H9 (cell line): ENCODE measurements around the gene TDRD1. TPM values are rescaled to one million over a fixed set of nuclear protein-coding genes. Genes with fewer than 3 reads are reported as not detected.

Experiments
- DNase-seq: peaks from one replicate; pipeline ENCODE4 v3.0.0-alpha.2; 2017
- H2AFZ ChIP-seq: one replicate; pipeline ENCODE4 v1.6.1; 2013; ENCODE audit warnings: mild to moderate bottlenecking, low read length, control low read depth, moderate library complexity
- H2AK5ac ChIP-seq: 2 replicates; pipeline ENCODE4 v1.6.1; 2013; ENCODE audit warnings: low read length, control low read depth, mixed read lengths; ENCODE audit not compliant: insufficient read length
- H2BK120ac ChIP-seq: one replicate; pipeline ENCODE4 v1.6.1; 2013; ENCODE audit warnings: low read depth, mild to moderate bottlenecking, low read length, control low read depth, inconsistent platforms; ENCODE audit not compliant: poor library complexity, severe bottlenecking
- H2BK12ac ChIP-seq: 2 replicates; pipeline ENCODE4 v1.6.1; 2013; ENCODE audit warnings: low read length, control low read depth, mixed read lengths, low read depth; ENCODE audit not compliant: insufficient read length
- H2BK15ac ChIP-seq: 2 replicates; pipeline ENCODE4 v1.6.1; 2013; ENCODE audit warnings: low read depth, low read length, control low read depth
- H2BK20ac ChIP-seq: one replicate; pipeline ENCODE4 v1.6.1; 2013; ENCODE audit warnings: low read depth, mild to moderate bottlenecking, low read length, control low read depth, inconsistent platforms; ENCODE audit not compliant: poor library complexity, severe bottlenecking
- H2BK5ac ChIP-seq: 2 replicates; pipeline ENCODE4 v1.6.1; 2013; ENCODE audit warnings: low read length, control low read depth, mixed read lengths; ENCODE audit not compliant: insufficient read length
- H3K14ac ChIP-seq: 2 replicates; pipeline ENCODE4 v1.6.1; 2013; ENCODE audit warnings: low read length, control low read depth; ENCODE audit not compliant: insufficient read depth
- H3K18ac ChIP-seq: 2 replicates; pipeline ENCODE4 v1.6.1; 2013; ENCODE audit warnings: low read depth, mild to moderate bottlenecking, mixed read lengths, low read length, control low read depth; ENCODE audit not compliant: insufficient read length
- H3K23ac ChIP-seq: 2 replicates; pipeline ENCODE4 v1.6.1; 2013; ENCODE audit warnings: low read length, control low read depth, mixed read lengths, low read depth; ENCODE audit not compliant: insufficient read length
- H3K23me2 ChIP-seq: 2 replicates; pipeline ENCODE4 v1.6.1; 2013; ENCODE audit warnings: low read depth, mild to moderate bottlenecking, mixed read lengths, low read length, control low read depth; ENCODE audit not compliant: insufficient read length, poor library complexity, severe bottlenecking
- H3K27ac ChIP-seq: 2 replicates; pipeline ENCODE4 v1.5.1; 2013; ENCODE audit warnings: low read length, control low read depth, mixed read lengths, low read depth; ENCODE audit not compliant: insufficient read length
- H3K27me3 ChIP-seq: 2 replicates; pipeline ENCODE4 v1.6.1; 2013; ENCODE audit warnings: low read length, control low read depth, inconsistent platforms; ENCODE audit not compliant: insufficient read depth
- H3K4ac ChIP-seq: 2 replicates; pipeline ENCODE4 v1.6.1; 2013; ENCODE audit warnings: low read depth, mild to moderate bottlenecking, control low read depth, inconsistent platforms, low read length, moderate library complexity
- H3K4me1 ChIP-seq: 2 replicates; pipeline ENCODE4 v1.6.1; 2013; ENCODE audit warnings: low read length, control low read depth, inconsistent platforms; ENCODE audit not compliant: insufficient read depth
- H3K4me2 ChIP-seq: 2 replicates; pipeline ENCODE4 v1.6.1; 2013; ENCODE audit warnings: low read length, control low read depth, mixed read lengths; ENCODE audit not compliant: insufficient read length, insufficient read depth
- H3K56ac ChIP-seq: 2 replicates; pipeline ENCODE4 v1.6.1; 2013; ENCODE audit warnings: low read depth, mild to moderate bottlenecking, mixed read lengths, low read length, control low read depth; ENCODE audit not compliant: insufficient read length
- H3K79me1 ChIP-seq: 2 replicates; pipeline ENCODE4 v1.6.1; 2013; ENCODE audit warnings: low read depth, mild to moderate bottlenecking, moderate library complexity, low read length, control low read depth, inconsistent platforms; ENCODE audit not compliant: insufficient read depth, poor library complexity, severe bottlenecking
- H3K79me2 ChIP-seq: 2 replicates; pipeline ENCODE4 v1.6.1; 2013; ENCODE audit warnings: low read length, control low read depth, inconsistent platforms; ENCODE audit not compliant: insufficient read depth
- H3K9ac ChIP-seq: 2 replicates; pipeline ENCODE4 v1.6.1; 2013; ENCODE audit warnings: low read length, control low read depth, mixed read lengths; ENCODE audit not compliant: insufficient read length; ENCODE audit errors: extremely low read depth
- H3K9me3 ChIP-seq: one replicate; pipeline ENCODE4 v1.6.1; 2013; ENCODE audit warnings: low read depth, low read length, inconsistent platforms; ENCODE audit not compliant: control insufficient read depth
- H3T11ph ChIP-seq: one replicate; pipeline ENCODE4 v1.6.1; 2013; ENCODE audit warnings: mild to moderate bottlenecking, low read length, control low read depth, inconsistent platforms
- H4K20me1 ChIP-seq: one replicate; pipeline ENCODE4 v1.6.1; 2013; ENCODE audit not compliant: control insufficient read depth, insufficient read length, insufficient read depth
- H4K5ac ChIP-seq: 2 replicates; pipeline ENCODE4 v1.6.1; 2013; ENCODE audit warnings: low read depth, mild to moderate bottlenecking, mixed read lengths, low read length, control low read depth; ENCODE audit not compliant: insufficient read length
- H4K8ac ChIP-seq: replicated peaks from 2 replicates; pipeline ENCODE4 v1.6.1; 2013; ENCODE audit warnings: low read length, control low read depth, mixed read lengths, low read depth; ENCODE audit not compliant: insufficient read length
- H4K91ac ChIP-seq: 2 replicates; pipeline ENCODE4 v1.6.1; 2013; ENCODE audit warnings: low read depth, mild to moderate bottlenecking, moderate library complexity, mixed read lengths, low read length, control low read depth; ENCODE audit not compliant: insufficient read length
- H3K27ac Mint-ChIP-seq, 3 experiments: 2 replicates in 2 of 3; 3 replicates in 1 of 3; pipeline ENCODE4 v1.8.0; 2020 to 2021; ENCODE audit warnings: mixed read lengths in 3 of 3, mild to moderate bottlenecking in 1 of 3, moderate library complexity in 1 of 3
- H3K27me3 Mint-ChIP-seq: 2 replicates; pipeline ENCODE4 v1.8.0; 2021; ENCODE audit warnings: low read depth, mild to moderate bottlenecking, moderate library complexity, mixed read lengths
- H3K36me3 Mint-ChIP-seq, 3 experiments: 2 replicates in 2 of 3; 3 replicates in 1 of 3; pipeline ENCODE4 v1.8.0; 2020 to 2021; ENCODE audit warnings: low read depth in 3 of 3, mixed read lengths in 3 of 3; ENCODE audit not compliant: insufficient read depth in 1 of 3
- H3K4me1 Mint-ChIP-seq, 2 experiments: 2 replicates each; pipeline ENCODE4 v1.8.0; 2020; ENCODE audit warnings: mixed read lengths in 2 of 2
- H3K4me3 Mint-ChIP-seq, 2 experiments: 2 replicates in 1 of 2; 3 replicates in 1 of 2; pipeline ENCODE4 v1.8.0; 2020 to 2021; ENCODE audit warnings: mild to moderate bottlenecking in 2 of 2, mixed read lengths in 2 of 2, moderate library complexity in 1 of 2
- H3K9me3 Mint-ChIP-seq, 2 experiments: 2 replicates in 1 of 2; 3 replicates in 1 of 2; pipeline ENCODE4 v1.8.0; 2020; ENCODE audit warnings: mild to moderate bottlenecking in 2 of 2, mixed read lengths in 2 of 2, moderate library complexity in 1 of 2
- WGBS: extraction: QIAGEN DNeasy Blood & Tissue Kit; methylation state at CpG from one replicate; pipeline ENCODE4 v1.1.7; 2013; ENCODE audit warnings: missing lambda C conversion rate, low lambda C conversion rate, mixed read lengths; ENCODE audit not compliant: insufficient read length; ENCODE audit errors: extremely low coverage; 5-methylcytosine and 5-hydroxymethylcytosine counted together
- total RNA-seq: library from RNA; stranded (reverse); gene quantifications from 2 replicates; pipeline ENCODE4 v1.2.1, GENCODE V29; 2021
- TF ChIP-seq, protein P1 (sequence below): fragments of 200-600 bp; sonication (generic); conservative IDR thresholded peaks from 3 replicates; pipeline ENCODE4 v1.8.0; 2021; ENCODE audit warnings: antibody characterized with exemption, mild to moderate bottlenecking

TDRD1 gene
- total RNA-seq, 1 experiment from 2014 or later: 0.15 TPM

DNA sequence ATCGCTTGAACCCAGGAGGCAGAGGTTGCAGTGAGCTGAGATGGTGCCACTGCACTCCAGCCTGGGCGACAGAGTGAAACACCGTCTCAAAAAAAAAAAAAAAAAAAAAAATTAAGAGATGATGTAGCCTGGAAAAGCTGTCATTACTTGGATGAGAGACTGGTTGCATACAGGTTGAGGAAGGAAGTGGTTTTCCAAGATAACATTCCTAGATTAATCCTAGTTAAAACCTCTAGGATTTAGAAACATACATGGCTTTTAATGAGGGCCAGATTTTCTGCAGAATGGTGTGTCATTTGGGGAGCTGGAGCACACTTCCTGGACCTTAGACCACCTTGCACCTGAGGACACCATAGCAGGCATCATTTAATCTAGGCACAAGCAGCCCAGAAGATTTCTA, 77.7 kb downstream of the TDRD1 start:
- Histone ChIP-seq H2BK20ac (no peak overlapping the region), H3K23ac (no peak overlapping the region), H3K4me1 (no peaks in the 10 kb centered on the region), H2BK5ac (no peak overlapping the region), H3K79me2 (no peaks in the 10 kb centered on the region), H2AFZ (no peak overlapping the region), H3K27me3 (no peaks in the 10 kb centered on the region), H3K9ac (no peak overlapping the region), H2AK5ac (no peak overlapping the region), H3K18ac (no peak overlapping the region), H3K27ac (no peak overlapping the region), H4K5ac (no peak overlapping the region), H4K91ac (no peak overlapping the region), H3K4me2 (no peak overlapping the region), H3K14ac (no peak overlapping the region), H4K8ac (no peak overlapping the region), H3K79me1 (no peaks in the 10 kb centered on the region), H4K20me1 (no peaks in the 10 kb centered on the region), H3K23me2 (no peaks in the 10 kb centered on the region), H3T11ph (no peak overlapping the region), H3K56ac (no peak overlapping the region), H2BK120ac (no peak overlapping the region), H2BK15ac (no peak overlapping the region), H3K9me3 (no peaks in the 10 kb centered on the region), H3K4ac (no peak overlapping the region), H2BK12ac (no peak overlapping the region)
- no peak overlapping the region for H3K27ac Mint-ChIP-seq
- peaks cover 9 to 18% (median 14%) of the 10 kb centered on the region in 3 experiments for H3K36me3 Mint-ChIP-seq
- H3K27me3 Mint-ChIP-seq: no peaks in the 10 kb centered on the region; the same call in 1 of the 2 replicates
- TF ChIP-seq, protein P1, sequence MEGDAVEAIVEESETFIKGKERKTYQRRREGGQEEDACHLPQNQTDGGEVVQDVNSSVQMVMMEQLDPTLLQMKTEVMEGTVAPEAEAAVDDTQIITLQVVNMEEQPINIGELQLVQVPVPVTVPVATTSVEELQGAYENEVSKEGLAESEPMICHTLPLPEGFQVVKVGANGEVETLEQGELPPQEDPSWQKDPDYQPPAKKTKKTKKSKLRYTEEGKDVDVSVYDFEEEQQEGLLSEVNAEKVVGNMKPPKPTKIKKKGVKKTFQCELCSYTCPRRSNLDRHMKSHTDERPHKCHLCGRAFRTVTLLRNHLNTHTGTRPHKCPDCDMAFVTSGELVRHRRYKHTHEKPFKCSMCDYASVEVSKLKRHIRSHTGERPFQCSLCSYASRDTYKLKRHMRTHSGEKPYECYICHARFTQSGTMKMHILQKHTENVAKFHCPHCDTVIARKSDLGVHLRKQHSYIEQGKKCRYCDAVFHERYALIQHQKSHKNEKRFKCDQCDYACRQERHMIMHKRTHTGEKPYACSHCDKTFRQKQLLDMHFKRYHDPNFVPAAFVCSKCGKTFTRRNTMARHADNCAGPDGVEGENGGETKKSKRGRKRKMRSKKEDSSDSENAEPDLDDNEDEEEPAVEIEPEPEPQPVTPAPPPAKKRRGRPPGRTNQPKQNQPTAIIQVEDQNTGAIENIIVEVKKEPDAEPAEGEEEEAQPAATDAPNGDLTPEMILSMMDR: no peak
- DNase-seq: no peak
- peaks cover 11 to 13% of the 10 kb centered on the region in 2 experiments for H3K9me3 Mint-ChIP-seq
- H3K4me1 Mint-ChIP-seq: peaks cover 13 to 15% of the 10 kb centered on the region in 2 experiments
- H3K4me3 Mint-ChIP-seq: no peak overlapping the region
- WGBS: no CpG with 5 or more reads among the region's 3 CpGs
